ENCODE results near the gene USP33. TPM values are rescaled to one million over a fixed set of nuclear protein-coding genes. Genes with fewer than 3 reads are reported as not detected.
"Not testable (repeated sequence)": the region's sequence is repeated elsewhere in the genome, so short reads cannot be mapped to it uniquely, and the experiment has no call there.

USP33 gene
- total RNA-seq, 1 donor from 2014 or later = 36.6 TPM

GRCh38 chr1:77768006-77768405, 8.4 kb upstream of the USP33 start:
- no peak for TF ChIP-seq CTCF (IDR thresholded peaks at IDR 0.05; ENCODE audit: insufficient read depth, low read length, severe bottlenecking)
- no peak for FAIRE-seq
- DNase-seq (ENCODE audit: low read depth) = peak; percentile 61
- no peaks in the 10 kb centered on the region for H3K27me3 ChIP-seq (ENCODE audit: control insufficient read depth, insufficient read depth, low read length)
- H3K36me3 ChIP-seq (ENCODE audit: control insufficient read depth, insufficient read depth, low read length) = no peaks in the 10 kb centered on the region
- no peak overlapping the region for H3K4me3 ChIP-seq (ENCODE audit: low read depth, low read length)

DNA sequence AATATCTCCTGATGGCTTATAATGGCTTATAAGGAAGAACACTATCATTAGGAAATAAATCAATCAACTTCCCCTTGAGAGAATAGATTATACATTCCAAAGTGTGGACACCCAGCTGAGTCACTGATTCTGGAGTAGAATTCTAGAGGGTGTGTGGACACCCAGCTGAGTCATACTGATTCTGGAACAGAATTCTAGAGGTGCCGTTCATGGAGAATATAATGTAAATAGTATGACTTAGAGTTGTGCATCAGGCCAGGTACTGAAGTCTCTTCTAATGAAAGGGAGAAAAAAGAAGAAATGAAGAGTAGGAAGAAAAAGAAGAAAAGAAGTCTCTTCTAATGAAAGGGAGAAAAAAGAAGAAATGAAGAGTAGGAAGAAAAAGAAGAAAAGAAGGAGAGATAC, 2.4 kb upstream of the USP33 start:
- H3K27me3 ChIP-seq (ENCODE audit: control insufficient read depth, insufficient read depth, low read length) = no peaks in the 10 kb centered on the region
- FAIRE-seq (no peak), DNase-seq (ENCODE audit: low read depth) (peak; percentile 88)
- H3K36me3 ChIP-seq (ENCODE audit: control insufficient read depth, insufficient read depth, low read length) = no peaks in the 10 kb centered on the region
- TF ChIP-seq CTCF (IDR thresholded peaks at IDR 0.05; ENCODE audit: insufficient read depth, low read length, severe bottlenecking) = no peak
- no peak overlapping the region for H3K4me3 ChIP-seq (ENCODE audit: low read depth, low read length)

DNA sequence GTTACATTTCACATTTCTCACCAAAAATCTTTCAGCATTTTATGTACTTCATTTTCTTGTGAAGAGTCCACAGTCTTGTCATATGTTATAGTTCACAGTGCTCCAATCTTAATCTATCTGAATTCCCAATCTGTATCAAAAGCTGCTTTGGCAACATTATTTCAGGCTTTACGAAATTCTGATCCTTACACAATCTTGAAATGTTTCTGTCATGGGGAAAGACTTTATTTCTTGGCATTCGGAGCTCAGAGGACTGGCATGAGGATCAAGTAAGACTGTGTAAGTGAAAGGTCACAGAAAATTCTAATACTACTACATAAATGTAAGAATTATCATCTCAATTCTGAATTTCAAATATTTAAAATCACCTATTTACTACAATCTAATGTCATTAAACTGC, 2.0 kb downstream of the USP33 start:
- H3K36me3 ChIP-seq (ENCODE audit: control insufficient read depth, insufficient read depth, low read length) = no peaks in the 10 kb centered on the region
- no peak overlapping the region for H3K4me3 ChIP-seq (ENCODE audit: low read depth, low read length)
- no peak for TF ChIP-seq CTCF (IDR thresholded peaks at IDR 0.05; ENCODE audit: insufficient read depth, low read length, severe bottlenecking)
- H3K27me3 ChIP-seq (ENCODE audit: control insufficient read depth, insufficient read depth, low read length) = no peaks in the 10 kb centered on the region
- DNase-seq (ENCODE audit: low read depth) (peak; percentile 11), FAIRE-seq (no peak)

- DNase-seq (ENCODE audit: low read depth) (no peak), FAIRE-seq (no peak)
- Histone ChIP-seq H3K36me3 (ENCODE audit: control insufficient read depth, insufficient read depth, low read length) (no peaks in the 10 kb centered on the region), H3K27me3 (ENCODE audit: control insufficient read depth, insufficient read depth, low read length) (no peaks in the 10 kb centered on the region), H3K4me3 (ENCODE audit: low read depth, low read length) (no peak overlapping the region)
- no peak for TF ChIP-seq CTCF (IDR thresholded peaks at IDR 0.05; ENCODE audit: insufficient read depth, low read length, severe bottlenecking)
Observed at GRCh38 chr1:77757066-77757584, 2.5 kb downstream of the USP33 start.

DNA sequence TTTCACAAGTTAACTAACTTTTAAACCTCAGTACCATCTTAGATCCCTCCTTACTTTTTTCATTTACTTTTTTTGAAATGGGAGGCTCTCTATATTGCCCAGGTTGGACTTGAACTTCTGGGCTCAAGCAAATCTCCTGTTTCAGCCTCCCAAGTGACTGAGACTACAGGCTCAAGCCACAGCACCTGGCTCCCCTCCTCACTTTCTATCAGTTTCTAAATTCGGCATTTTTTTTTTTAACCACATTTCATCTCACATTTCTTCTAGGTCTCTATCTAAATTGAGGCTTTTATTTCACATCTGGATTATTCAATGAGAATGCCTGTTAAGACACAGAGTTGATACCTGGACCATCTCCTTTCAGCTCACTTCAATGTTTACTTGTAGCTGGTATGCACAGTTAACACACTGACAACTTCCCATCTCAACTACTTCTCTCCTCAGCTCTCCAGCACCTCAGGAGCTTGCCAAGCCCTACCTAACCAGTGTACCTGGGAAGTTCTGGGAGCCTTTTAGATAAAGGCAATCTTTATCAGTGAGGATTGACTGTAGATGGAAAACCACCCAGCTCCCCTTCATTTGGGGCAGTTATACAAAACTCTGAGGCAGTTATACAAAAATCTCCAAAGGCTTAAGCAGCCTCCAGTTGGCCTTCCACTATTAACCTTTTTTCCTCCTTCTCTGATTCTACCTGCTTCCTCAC, 3.4 kb downstream of the USP33 start:
- peak; percentile 68 for FAIRE-seq
- Histone ChIP-seq H3K4me3 (ENCODE audit: low read depth, low read length) (no peak overlapping the region), H3K36me3 (ENCODE audit: control insufficient read depth, insufficient read depth, low read length) (no peaks in the 10 kb centered on the region), H3K27me3 (ENCODE audit: control insufficient read depth, insufficient read depth, low read length) (no peaks in the 10 kb centered on the region)
- DNase-seq (ENCODE audit: low read depth) = no peak
- no peak for TF ChIP-seq CTCF (IDR thresholded peaks at IDR 0.05; ENCODE audit: insufficient read depth, low read length, severe bottlenecking)

- FAIRE-seq; H3K36me3 ChIP-seq (ENCODE audit: control insufficient read depth, insufficient read depth, low read length); H3K27me3 ChIP-seq (ENCODE audit: control insufficient read depth, insufficient read depth, low read length); H3K4me3 ChIP-seq (ENCODE audit: low read depth, low read length); DNase-seq (ENCODE audit: low read depth): not testable (repeated sequence)
Observed at GRCh38 chr1:77749489-77749888, 10.2 kb downstream of the USP33 start.
